T follicular helper cell (primary cell): Measurements from ENCODE around the gene PATL2.
A peak's percentile ranks its signal among the peaks of the same experiment; 100 is the strongest.
"Not testable (repeated sequence)": the region's sequence is repeated elsewhere in the genome, so short reads cannot be mapped to it uniquely, and the experiment has no call there.

Source experiments
- DNase-seq: peaks from one replicate; pipeline ENCODE4 v3.0.0-alpha.2; 2020; ENCODE audit warnings: low read depth
- total RNA-seq, 2 experiments: gene quantifications; one replicate each; lab custom pipeline; 2026; lab: John Stamatoyannopoulos, UW

The PATL2 gene
- 10.4 to 24.3 reads per million in 2 experiments for total RNA-seq

DNA sequence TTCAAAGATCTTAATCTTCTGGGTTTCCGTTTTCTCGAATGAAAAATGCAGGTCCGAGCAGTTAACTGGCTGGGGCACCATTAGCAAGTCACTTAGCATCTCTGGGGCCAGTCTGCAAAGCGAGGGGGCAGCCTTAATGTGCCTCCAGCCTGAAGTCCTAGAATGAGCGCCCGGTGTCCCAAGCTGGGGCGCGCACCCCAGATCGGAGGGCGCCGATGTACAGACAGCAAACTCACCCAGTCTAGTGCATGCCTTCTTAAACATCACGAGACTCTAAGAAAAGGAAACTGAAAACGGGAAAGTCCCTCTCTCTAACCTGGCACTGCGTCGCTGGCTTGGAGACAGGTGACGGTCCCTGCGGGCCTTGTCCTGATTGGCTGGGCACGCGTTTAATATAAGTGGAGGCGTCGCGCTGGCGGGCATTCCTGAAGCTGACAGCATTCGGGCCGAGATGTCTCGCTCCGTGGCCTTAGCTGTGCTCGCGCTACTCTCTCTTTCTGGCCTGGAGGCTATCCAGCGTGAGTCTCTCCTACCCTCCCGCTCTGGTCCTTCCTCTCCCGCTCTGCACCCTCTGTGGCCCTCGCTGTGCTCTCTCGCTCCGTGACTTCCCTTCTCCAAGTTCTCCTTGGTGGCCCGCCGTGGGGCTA lies at the start of gene PATL2, which contains the start of gene B2M:
Gene PATL2 (minus strand): TSS at position 228 of the 647 bp plus-strand sequence. CDS start 34,833 bp downstream, outside the sequence.
Gene B2M (plus strand): TSS at position 422 of the 647 bp plus-strand sequence. CDS start 30 bp downstream, at position 452.
- DNase-seq: peak; percentile 91

- no peak for DNase-seq
Observed at GRCh38 chr15:44753345-44753744, 42.2 kb upstream of the PATL2 start.

- not testable (repeated sequence) for DNase-seq
Observed at GRCh38 chr15:44743454-44743853, 32.3 kb upstream of the PATL2 start.

GRCh38 chr15:44739222-44739847 lies 28.2 kb upstream of the PATL2 start:
- not testable (repeated sequence) for DNase-seq

DNA sequence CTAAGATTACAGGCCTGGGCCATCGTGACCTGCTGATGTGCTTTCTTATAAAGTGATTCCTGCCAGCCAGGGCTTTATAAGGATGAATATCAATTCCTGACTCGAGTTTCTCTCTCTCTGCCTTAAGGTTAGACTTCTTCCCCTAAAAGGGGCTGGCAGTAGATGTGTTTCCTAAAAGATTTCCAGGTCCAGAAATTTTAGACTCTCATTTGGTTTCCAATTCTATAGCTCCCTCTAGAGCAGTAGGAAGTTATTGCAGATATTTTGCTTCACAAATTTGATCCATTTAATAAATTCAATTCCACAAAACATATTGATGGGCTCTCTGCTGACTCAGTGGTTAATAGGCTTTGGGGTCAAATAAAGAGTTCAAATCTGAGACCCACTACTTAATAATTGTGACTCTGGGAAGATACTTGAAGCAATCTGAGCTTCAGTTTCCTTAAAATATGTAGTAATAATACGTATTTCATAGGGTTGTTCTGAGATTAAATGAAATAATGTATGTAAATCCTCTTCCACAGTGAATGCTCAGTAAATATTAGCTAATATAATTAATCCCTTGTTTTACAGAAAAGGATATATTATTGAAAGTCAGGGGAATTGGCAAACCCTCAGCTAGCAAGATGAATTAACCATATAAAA lies 27.3 kb upstream of the PATL2 start:
- no peak for DNase-seq

DNA sequence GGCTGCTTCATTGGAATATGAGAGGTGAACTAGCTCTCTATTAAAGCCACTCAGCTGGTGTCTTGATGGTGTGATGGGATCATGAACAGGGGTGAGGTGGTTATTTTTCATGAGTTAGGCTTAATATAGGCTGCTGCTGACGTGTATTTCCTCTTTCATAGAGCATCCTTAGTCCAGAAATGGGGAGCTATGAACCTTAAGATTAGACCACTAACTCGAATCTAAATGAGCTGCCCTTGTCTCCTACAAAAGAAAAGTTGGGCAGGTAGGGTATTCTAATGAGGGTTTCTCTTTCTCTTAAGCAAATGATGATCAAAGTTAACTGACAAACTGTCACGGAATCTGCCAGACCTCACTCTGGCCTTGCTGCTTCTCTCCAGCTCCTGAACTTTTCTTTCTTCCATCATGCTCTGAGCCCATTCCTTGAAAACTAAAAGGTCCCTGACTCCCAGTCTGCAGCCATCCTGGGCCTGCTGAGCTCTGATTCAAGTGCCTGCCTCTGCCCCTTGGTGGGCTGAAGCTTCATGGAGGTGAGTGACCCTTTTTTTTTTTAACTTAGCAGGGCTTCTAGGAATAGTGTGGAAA lies 25.1 kb upstream of the PATL2 start, which contains the start of gene TRIM69:
Gene TRIM69 (plus strand): TSS at position 348 of the 585 bp plus-strand sequence. CDS start 177 bp downstream, at position 525.
- no peak for DNase-seq

- no peak for DNase-seq
Observed at GRCh38 chr15:44735482-44736180, 24.5 kb upstream of the PATL2 start.

DNA sequence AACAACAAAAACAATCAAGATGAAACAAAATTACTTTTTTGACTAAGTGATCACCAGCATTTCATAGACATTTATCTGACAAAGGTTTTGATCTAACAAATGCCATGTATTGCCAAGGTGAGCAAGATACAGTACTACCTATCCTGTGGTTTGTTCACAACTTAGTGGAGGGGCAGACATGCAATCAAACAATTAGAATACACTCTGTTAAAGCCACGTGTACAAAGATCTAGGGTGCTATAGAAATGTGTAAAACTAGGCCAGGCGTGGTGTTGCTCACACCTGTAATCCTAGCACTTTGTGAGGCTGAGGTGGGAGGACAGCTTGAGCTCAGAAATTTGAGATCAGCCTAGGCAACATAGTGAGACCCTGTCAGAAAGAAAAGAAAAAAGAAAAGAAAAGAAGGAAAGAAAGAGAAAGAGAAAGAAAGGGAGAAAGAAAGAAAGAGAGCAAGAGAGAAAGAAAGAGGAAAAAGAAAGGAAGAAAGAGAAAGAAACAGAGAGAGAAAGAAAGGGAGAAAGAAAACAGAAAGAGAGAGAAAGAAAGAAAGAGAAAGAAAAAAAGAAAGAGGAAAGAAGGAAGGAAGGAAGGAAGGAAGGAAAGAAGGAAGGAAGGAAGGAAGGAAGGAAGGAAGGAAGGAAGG lies 23.8 kb upstream of the PATL2 start:
- DNase-seq: no peak

- no peak for DNase-seq
Observed at GRCh38 chr15:44729408-44730127, 18.4 kb upstream of the PATL2 start.

DNA sequence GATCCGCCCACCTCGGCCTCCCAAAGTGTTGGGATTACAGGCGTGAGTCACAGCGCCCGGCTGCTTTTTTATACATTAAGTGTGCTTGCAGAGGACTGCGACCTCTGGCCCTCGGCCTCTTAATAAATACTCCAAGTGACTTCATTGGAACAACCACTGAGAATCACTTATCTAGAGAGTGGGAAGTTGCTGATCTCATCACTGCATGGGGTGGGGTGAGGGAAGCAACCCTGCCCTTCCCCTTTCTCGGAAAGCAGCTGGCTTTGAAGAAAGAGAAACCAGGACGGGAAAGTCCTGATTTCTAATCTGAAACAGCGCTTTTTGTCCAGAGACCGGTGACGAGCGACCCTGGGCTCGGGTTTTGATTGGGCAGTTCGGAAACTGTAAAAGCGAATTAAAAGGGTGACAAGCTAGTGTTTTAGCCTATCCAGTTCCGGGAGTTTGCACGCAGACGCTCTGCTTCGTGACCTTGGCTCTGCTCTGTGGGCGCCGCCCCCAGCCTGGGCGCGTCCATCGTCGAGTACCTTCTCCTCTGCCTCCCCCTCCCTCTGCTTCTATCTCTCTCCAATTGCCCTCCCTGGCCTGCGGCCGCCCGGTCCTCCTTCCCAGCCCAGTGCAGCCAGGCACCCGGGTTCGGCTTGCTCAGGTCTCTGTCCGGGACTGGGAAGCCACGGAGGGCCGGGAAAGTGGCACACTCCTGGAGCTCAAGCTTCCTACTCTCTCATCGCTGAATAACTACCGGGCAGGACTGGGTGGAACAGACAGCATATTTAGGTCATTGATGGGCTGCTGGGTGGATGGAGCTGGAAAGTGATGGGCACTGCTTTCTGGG lies 17.7 kb upstream of the PATL2 start:
- peak; percentile 92 for DNase-seq

DNA sequence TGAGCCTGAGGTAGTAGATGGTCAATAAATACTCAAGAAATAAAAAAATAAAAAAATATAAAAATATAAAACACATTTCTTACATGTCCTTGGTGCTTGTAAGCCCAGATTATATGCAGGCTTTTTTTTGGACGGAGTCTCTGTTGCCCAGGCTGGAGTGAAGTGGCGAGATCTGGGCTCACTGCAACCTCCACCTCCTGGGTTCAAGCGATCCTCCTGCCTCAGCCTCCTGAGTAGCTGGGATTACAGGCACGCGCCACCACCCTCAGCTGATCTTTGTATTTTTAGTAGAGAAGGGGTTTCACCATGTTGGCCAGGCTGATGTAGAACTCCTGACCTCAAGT lies 17.1 kb upstream of the PATL2 start:
- not testable (repeated sequence) for DNase-seq

DNA sequence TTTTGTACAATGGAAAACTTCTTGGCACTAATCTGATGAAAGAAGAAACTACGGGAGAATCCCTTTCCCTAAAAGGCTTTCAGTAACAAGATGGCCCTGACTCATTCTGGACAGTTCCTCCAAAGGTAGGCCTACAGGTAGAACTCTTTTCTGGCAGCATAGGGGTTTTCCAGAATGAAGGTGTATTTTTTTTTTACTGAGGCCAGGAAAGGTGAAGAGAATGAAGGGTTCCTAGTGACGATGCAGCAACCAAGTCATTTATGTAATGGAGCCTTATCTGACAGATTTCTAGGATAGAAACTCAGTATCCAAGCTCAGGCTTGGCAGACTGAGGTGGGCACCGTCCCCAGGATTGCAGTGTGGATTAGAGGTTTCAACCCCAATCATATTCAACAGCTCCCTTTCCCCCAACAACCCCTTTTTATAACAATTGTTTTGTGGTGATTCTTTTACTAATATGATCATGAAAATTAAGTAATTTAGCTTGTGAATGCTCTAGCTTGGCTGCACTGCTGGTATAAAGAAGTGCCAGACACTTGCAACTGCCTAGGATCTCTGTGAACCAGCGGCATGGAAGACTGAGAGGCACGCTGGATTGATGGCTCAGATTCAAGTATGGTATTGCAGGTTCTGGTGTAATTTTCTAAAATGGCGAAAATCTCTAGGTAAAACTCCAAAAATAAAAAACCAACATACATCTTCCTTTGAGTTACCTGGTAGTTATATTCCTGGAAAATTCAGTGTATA lies 16.5 kb upstream of the PATL2 start:
- no peak for DNase-seq

GRCh38 chr15:44726568-44727484 lies 15.7 kb upstream of the PATL2 start:
- peak; percentile 75 for DNase-seq

DNA sequence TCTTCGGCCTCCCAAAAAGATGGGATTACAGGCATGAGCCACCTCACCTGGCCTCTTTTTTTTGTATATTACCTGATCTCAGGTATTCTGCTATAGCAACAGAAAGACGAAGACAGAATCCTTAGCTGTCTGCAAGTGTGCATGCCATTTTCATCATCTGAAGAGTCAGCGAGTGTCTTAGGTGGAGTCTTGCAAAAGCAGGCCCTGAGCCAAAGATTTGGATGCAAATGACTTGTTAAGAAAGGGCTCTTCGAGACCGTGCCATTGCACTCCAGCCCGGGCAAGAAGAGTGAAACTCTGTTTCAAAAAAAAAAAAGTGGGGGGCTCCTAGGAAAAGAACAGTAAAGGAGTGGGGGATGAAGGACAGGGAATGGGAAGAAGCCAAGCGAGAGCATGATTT lies 15.0 kb upstream of the PATL2 start:
- DNase-seq: no peak

DNA sequence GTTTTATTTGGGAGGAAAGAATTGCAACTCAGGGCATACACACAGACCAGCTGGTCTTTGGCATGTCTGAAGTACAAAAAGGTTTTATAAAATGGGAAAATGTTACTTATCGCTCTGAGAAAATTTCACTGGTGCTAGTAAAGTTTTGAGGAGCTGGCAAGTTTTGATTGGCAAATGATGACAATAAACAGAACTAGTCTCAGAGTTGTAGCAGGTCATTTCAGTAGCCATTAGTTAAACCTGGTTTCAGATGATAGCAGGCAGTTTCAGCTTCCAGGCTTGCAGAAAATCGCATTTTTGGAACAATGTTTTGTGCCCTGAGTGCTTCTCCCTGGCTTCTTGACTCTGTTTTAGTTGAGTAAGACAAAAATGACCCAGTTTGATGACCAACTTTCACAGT lies 10.9 kb upstream of the PATL2 start:
- no peak for DNase-seq

DNA sequence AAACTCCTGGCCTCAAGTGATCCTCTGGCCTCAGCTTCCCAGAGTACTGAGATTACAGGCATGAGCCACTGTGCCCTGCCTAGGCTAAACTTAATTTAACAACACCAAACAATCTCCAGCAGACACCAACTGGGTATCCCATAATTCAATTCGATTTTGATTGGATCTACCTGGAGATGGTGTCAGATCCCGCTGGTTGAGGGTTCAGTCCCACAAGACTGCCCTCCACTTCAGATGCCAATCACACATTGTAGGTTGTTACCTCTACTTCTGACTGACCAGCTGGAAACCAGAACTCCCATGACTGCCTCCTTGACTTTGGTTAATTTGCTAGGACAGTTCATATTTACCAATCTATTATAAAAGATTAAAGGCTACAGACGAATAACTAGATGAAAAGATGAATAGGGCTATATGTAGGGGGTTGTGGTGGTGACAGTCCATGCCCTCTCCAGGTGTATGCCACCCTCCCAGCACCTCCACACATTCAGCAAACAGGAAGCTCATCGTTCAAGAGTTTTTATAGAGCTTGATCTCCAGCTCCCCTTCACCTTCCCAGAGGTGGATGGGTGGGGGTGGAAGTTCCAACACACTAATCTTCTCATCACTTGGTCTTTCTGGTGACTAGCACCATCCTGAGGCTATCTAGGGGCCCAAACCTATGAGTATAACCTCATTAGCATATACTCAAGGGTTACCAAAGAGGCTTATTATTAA lies 9.5 kb upstream of the PATL2 start:
- no peak for DNase-seq

DNA sequence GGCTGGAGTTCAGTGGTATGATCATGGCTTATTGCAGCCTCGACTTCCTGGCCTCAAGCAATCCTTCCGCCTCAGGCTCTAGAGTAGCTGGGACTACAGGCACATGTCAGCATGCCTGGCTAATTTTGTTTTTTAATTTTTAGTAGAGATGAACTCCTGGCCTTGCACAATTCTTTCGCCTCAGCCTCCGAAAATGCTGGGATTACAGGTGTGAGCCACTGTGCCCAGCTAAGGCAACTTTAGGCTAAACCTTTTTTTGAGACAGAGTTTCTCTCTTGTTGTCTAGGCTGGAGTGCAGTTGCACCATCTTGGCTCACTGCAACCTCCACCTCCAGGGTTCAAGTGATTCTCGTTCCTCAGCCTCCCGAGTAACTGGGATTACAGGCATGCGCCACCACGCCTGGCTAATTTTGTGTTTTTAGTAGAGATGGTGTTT lies 8.9 kb upstream of the PATL2 start:
- not testable (repeated sequence) for DNase-seq
